ENCODE results near the gene DNMT3A.

DNMT3A gene

GRCh38 chr2:25190536-25190935, 151.2 kb downstream of the DNMT3A start:
- TF ChIP-seq FOXP2 (optimal IDR thresholded peaks at IDR 0.05; ENCODE audit: borderline replicate concordance, extremely low read depth, extremely low read length, insufficient read depth): no peak

GRCh38 chr2:25188405-25188804, 153.3 kb downstream of the DNMT3A start:
- TF ChIP-seq REST (IDR thresholded peaks at IDR 0.05; ENCODE audit: insufficient read depth in 1 of 2, low read depth in 2 of 2, low read length in 2 of 2) (no peak), POLR2AphosphoS5 (IDR thresholded peaks at IDR 0.05; ENCODE audit: low read depth, low read length) (no peak), TAF1 (IDR thresholded peaks at IDR 0.05; ENCODE audit: borderline replicate concordance, insufficient read depth, low read length) (no peak), SIN3A (IDR thresholded peaks at IDR 0.05; ENCODE audit: borderline replicate concordance, insufficient read depth, low read length) (no peak), FOXP2 (optimal IDR thresholded peaks at IDR 0.05; ENCODE audit: borderline replicate concordance, extremely low read depth, extremely low read length, insufficient read depth) (no peak)

DNA sequence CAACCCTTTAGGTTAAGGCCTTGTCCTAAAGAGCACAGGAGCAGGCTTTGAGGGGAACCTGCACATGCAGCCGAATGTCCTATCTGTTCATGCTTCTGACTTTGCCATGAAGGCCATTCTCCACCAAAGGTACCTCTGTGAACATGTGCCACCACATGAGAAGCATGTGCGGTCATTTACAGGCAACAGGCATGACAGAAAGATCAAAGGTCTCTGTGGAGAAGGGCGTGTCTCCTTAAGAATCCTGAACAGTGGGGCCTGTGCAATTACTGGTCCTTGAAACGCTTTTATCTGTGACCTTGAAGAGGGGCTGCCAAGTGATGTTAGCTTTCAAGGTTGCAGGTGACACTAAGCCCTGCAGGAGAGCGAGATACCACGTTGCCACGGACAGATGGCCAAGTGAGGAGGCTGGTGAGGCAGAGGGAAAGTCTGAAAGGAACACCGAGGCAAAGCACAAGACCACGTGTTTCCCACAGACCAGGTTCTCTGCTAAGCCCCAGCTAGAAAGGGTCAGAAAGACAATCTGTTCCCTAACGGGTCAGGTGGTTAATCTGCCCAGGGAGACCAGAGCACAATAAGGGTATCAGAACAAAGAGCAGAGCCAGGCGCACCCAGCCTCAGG, 153.9 kb downstream of the DNMT3A start:
- TF ChIP-seq REST (IDR thresholded peaks at IDR 0.05; ENCODE audit: insufficient read depth in 1 of 2, low read depth in 2 of 2, low read length in 2 of 2) (no peak), FOXP2 (optimal IDR thresholded peaks at IDR 0.05; ENCODE audit: borderline replicate concordance, extremely low read depth, extremely low read length, insufficient read depth) (no peak), TAF1 (IDR thresholded peaks at IDR 0.05; ENCODE audit: borderline replicate concordance, insufficient read depth, low read length) (no peak), SIN3A (IDR thresholded peaks at IDR 0.05; ENCODE audit: borderline replicate concordance, insufficient read depth, low read length) (no peak), POLR2AphosphoS5 (IDR thresholded peaks at IDR 0.05; ENCODE audit: low read depth, low read length) (no peak)

GRCh38 chr2:25184254-25184653, 157.5 kb downstream of the DNMT3A start:
- TF ChIP-seq REST (IDR thresholded peaks at IDR 0.05; ENCODE audit: insufficient read depth in 1 of 2, low read depth in 2 of 2, low read length in 2 of 2) (no peak), SIN3A (IDR thresholded peaks at IDR 0.05; ENCODE audit: borderline replicate concordance, insufficient read depth, low read length) (no peak), POLR2AphosphoS5 (IDR thresholded peaks at IDR 0.05; ENCODE audit: low read depth, low read length) (no peak), TAF1 (IDR thresholded peaks at IDR 0.05; ENCODE audit: borderline replicate concordance, insufficient read depth, low read length) (no peak), FOXP2 (optimal IDR thresholded peaks at IDR 0.05; ENCODE audit: borderline replicate concordance, extremely low read depth, extremely low read length, insufficient read depth) (no peak)

DNA sequence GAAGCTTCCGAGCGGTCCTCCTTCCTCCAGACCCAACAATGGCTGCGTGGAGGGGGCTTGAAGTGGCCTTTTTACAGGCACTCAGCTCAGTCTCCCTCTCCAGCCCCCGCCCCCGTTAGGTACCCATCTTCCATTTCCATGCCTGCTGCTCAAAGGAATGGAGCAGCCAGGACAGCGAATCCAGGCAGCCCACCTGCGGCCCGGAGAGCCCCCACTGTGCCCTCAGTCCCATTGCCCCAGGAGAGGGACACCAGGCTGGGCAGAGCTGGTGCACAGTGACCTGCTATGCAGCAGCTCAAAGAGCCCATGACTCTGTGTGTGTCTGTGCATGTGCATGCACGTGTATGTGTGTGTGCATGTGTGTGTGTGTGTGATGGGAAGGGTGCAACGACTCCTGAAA, 162.7 kb downstream of the DNMT3A start:
- TF ChIP-seq FOXP2 (optimal IDR thresholded peaks at IDR 0.05; ENCODE audit: borderline replicate concordance, extremely low read depth, extremely low read length, insufficient read depth) (no peak), TAF1 (IDR thresholded peaks at IDR 0.05; ENCODE audit: borderline replicate concordance, insufficient read depth, low read length) (no peak), POLR2AphosphoS5 (IDR thresholded peaks at IDR 0.05; ENCODE audit: low read depth, low read length) (no peak), SIN3A (IDR thresholded peaks at IDR 0.05; ENCODE audit: borderline replicate concordance, insufficient read depth, low read length) (no peak), REST (IDR thresholded peaks at IDR 0.05; ENCODE audit: insufficient read depth in 1 of 2, low read depth in 2 of 2, low read length in 2 of 2) (no peak)
